ENCODE results near the gene MLLT10. TPM values are rescaled to one million over a fixed set of nuclear protein-coding genes. Genes with fewer than 3 reads are reported as not detected.

The MLLT10 gene
- total RNA-seq, 1 donor from 2014 or later: 50.6 TPM

- H3K36me3 Mint-ChIP-seq (ENCODE audit: low read depth, unreplicated experiment): no peaks in the 10 kb centered on the region
- DNase-seq (ENCODE audit: low spot score): no peak
- H3K27me3 Mint-ChIP-seq (ENCODE audit: unreplicated experiment): peaks cover 1% of the 10 kb centered on the region
- H3K4me3 Mint-ChIP-seq (ENCODE audit: unreplicated experiment): no peak overlapping the region
- TF ChIP-seq CTCF (IDR thresholded peaks at IDR 0.05; ENCODE audit: unreplicated experiment): no peak
- H3K27ac Mint-ChIP-seq (ENCODE audit: unreplicated experiment): no peak overlapping the region
- H3K9me3 Mint-ChIP-seq (ENCODE audit: unreplicated experiment): no peaks in the 10 kb centered on the region
- H3K4me1 Mint-ChIP-seq (ENCODE audit: unreplicated experiment): peaks cover 21% of the 10 kb centered on the region
Observed at GRCh38 chr10:21662635-21663034, 128.6 kb downstream of the MLLT10 start.

GRCh38 chr10:21668831-21669230 is 134.8 kb downstream of the MLLT10 start:
- Mint-ChIP-seq H3K4me3 (ENCODE audit: unreplicated experiment) (no peak overlapping the region), H3K27ac (ENCODE audit: unreplicated experiment) (peak overlapping the region; percentile 16), H3K36me3 (ENCODE audit: low read depth, unreplicated experiment) (no peaks in the 10 kb centered on the region), H3K4me1 (ENCODE audit: unreplicated experiment) (peaks cover 24% of the 10 kb centered on the region), H3K27me3 (ENCODE audit: unreplicated experiment) (peaks cover 1% of the 10 kb centered on the region), H3K9me3 (ENCODE audit: unreplicated experiment) (no peaks in the 10 kb centered on the region)
- no peak for TF ChIP-seq CTCF (IDR thresholded peaks at IDR 0.05; ENCODE audit: unreplicated experiment)
- no peak for DNase-seq (ENCODE audit: low spot score)

DNA sequence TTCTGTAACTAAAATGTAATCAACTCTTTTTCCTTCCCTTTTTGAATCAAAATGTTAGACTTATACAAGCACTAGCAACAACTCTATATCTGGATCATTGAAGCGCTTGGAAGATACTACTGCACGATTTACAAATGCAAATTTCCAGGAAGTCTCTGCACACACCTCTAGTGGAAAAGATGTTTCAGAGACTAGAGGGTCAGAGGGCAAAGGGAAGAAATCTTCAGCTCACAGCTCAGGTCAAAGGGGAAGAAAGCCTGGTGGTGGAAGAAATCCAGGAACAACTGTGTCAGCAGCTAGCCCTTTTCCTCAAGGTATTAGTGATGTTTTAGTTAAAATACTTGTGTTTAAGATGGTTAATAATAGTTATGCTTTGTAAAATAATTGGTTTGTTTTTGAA is 136.4 kb downstream of the MLLT10 start:
- H3K4me3 Mint-ChIP-seq (ENCODE audit: unreplicated experiment): no peak overlapping the region
- H3K4me1 Mint-ChIP-seq (ENCODE audit: unreplicated experiment): peaks cover 31% of the 10 kb centered on the region
- no peak for TF ChIP-seq CTCF (IDR thresholded peaks at IDR 0.05; ENCODE audit: unreplicated experiment)
- DNase-seq (ENCODE audit: low spot score): no peak
- H3K36me3 Mint-ChIP-seq (ENCODE audit: low read depth, unreplicated experiment): no peaks in the 10 kb centered on the region
- H3K27ac Mint-ChIP-seq (ENCODE audit: unreplicated experiment): no peak overlapping the region
- peaks cover 1% of the 10 kb centered on the region for H3K27me3 Mint-ChIP-seq (ENCODE audit: unreplicated experiment)
- no peaks in the 10 kb centered on the region for H3K9me3 Mint-ChIP-seq (ENCODE audit: unreplicated experiment)

DNA sequence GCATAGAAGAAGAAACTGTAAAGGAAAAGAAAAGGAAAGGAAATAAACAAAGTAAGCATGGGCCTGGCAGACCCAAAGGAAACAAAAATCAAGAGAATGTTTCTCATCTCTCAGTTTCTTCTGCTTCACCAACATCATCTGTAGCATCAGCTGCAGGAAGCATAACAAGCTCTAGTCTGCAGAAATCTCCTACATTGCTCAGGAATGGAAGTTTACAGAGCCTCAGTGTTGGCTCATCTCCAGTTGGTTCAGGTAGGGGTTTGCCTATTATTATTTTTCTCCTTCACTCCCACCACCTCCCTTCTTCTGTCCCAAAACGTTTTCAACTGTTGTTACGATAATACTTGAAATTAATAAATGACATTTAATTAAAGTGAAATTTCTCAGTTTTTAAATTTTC is 139.6 kb downstream of the MLLT10 start:
- no peaks in the 10 kb centered on the region for H3K9me3 Mint-ChIP-seq (ENCODE audit: unreplicated experiment)
- no peak for DNase-seq (ENCODE audit: low spot score)
- H3K27me3 Mint-ChIP-seq (ENCODE audit: unreplicated experiment): peaks cover 1% of the 10 kb centered on the region
- H3K4me1 Mint-ChIP-seq (ENCODE audit: unreplicated experiment): peaks cover 23% of the 10 kb centered on the region
- TF ChIP-seq CTCF (IDR thresholded peaks at IDR 0.05; ENCODE audit: unreplicated experiment): no peak
- no peaks in the 10 kb centered on the region for H3K36me3 Mint-ChIP-seq (ENCODE audit: low read depth, unreplicated experiment)
- H3K27ac Mint-ChIP-seq (ENCODE audit: unreplicated experiment): peak overlapping the region; percentile 95
- H3K4me3 Mint-ChIP-seq (ENCODE audit: unreplicated experiment): no peak overlapping the region

- Mint-ChIP-seq H3K9me3 (ENCODE audit: unreplicated experiment) (no peaks in the 10 kb centered on the region), H3K4me3 (ENCODE audit: unreplicated experiment) (no peak overlapping the region), H3K27me3 (ENCODE audit: unreplicated experiment) (peaks cover 1% of the 10 kb centered on the region), H3K36me3 (ENCODE audit: low read depth, unreplicated experiment) (no peaks in the 10 kb centered on the region), H3K4me1 (ENCODE audit: unreplicated experiment) (peaks cover 19% of the 10 kb centered on the region), H3K27ac (ENCODE audit: unreplicated experiment) (no peak overlapping the region)
- peak; percentile 31 for DNase-seq (ENCODE audit: low spot score)
- peak; percentile 92 for TF ChIP-seq CTCF (IDR thresholded peaks at IDR 0.05; ENCODE audit: unreplicated experiment)
Observed at GRCh38 chr10:21675157-21675796, 141.2 kb downstream of the MLLT10 start.
